ENCODE measurements around the gene STK24.
A peak's percentile ranks its signal among the peaks of the same experiment; 100 is the strongest.
"Not testable (repeated sequence)": the region's sequence is repeated elsewhere in the genome, so short reads cannot be mapped to it uniquely, and the experiment has no call there.

Gene STK24

DNA sequence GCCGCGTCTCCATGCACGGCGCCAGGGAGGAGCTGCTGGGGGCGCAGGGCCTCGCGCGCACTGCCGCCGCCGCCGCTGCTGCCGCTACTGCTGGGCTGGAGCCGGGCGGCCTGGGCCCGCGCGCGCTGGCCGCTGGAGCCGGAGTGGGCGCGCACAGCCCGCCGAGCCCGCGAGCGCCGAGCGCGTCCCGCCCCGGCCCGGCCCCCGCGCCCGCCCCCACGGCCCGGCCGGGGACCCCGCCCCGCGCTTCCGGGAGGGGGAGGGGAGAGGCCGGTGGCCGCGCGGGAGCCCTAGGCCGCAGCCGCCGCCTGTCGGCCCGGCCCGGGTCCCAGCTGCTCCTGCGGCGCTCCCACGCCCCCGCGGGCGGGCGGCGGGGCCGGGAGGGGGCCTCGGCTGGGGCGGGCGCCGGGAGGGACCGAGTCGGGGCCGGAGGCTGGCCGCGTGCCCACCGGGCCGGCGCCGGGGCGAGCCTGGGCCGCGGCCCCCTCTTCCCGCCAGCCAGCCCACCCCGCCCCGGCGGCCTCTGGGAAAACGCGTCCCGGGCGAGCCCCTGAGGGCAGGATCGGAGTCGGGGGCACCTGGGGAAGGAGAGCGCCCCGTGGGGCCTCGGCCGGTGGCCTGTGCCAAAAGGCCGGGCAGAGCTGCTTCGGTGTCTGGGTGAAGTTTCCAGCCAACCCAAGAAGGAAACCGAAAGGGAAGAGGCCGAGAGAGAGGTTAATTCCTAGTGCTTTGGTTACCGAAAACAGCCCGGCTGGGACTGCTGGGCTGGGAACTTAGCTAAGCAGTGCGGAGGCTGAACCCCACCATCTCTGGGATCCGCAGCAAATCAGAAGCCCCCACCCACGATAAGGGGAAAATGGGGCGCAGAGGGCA, at the start of gene STK24:
Gene STK24 (minus strand): TSS at position 145 of the 873 bp plus-strand sequence. CDS start 321 bp downstream, outside the sequence.
- peak; percentile 76 for DNase-seq

GRCh38 chr13:98626298-98626935, 49.5 kb upstream of the STK24 start:
- DNase-seq: no peak

GRCh38 chr13:98624589-98624988, 47.7 kb upstream of the STK24 start:
- not testable (repeated sequence) for DNase-seq

- DNase-seq: no peak
Measured at GRCh38 chr13:98622931-98623331, 46.0 kb upstream of the STK24 start.

- DNase-seq: no peak
Measured at GRCh38 chr13:98619556-98619955, 42.6 kb upstream of the STK24 start.

- DNase-seq: not testable (repeated sequence)
Measured at GRCh38 chr13:98615595-98615994, 38.7 kb upstream of the STK24 start.

DNA sequence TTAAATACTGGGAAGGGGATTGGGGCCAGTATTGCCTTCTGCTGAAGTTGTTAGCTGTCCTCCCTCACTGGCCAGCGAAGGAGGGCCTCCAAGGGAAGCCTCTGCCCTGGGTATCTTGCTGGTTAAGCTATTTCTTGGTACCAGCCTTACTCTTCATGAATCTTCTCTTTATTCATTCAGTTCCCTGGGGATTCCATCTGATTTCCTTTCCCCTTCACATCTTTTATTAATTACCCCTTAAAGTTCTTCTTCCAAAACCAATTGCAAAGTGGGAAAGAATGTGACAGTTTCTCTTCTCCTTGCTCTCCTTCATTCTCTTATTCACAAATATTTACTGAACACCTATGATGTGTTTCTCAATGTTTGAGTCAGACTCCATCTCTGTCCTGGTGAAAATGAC, 36.7 kb upstream of the STK24 start:
- no peak for DNase-seq

GRCh38 chr13:98609756-98610155, 32.8 kb upstream of the STK24 start:
- no peak for DNase-seq

DNA sequence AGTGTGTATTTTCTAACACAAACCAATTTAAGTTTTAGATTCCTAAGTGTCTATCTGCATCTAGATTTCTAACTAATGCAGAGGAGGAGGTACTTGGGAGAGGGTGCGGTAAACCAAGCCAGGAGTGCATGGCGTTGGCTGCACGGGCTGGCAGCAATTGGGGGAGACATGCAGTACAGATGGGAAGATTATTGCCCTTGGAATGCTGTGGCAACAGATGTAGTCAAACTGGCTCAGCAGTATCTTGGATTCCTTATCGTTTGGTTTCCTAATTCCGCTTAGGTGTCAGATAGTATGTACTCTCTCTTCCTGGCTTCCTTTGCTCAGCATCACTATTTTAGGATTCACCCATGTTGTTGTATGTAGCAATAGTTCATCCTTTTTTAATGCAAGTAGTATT, 29.4 kb upstream of the STK24 start:
- no peak for DNase-seq

- DNase-seq: no peak
Measured at GRCh38 chr13:98599502-98600328, 22.8 kb upstream of the STK24 start.

DNA sequence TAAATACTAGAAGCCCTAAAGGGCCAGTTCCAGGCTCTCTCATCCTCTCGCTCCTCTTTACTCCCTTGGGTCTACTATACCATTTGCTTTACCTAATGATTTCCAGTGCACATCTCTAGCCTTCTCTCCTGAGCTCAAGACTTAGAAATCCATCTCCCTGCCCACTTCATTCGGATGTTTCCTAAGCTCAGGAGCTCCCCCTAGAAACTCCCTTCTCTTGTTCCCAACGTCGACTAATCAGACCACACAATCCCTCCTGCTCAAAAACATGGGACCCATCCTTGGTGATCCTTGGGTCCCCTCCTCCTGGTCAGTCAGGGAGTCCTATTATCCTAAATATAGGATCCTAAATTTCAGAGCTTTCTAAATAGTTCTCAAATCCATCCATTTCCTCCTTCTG, 21.1 kb upstream of the STK24 start:
- no peak for DNase-seq

GRCh38 chr13:98595134-98595533, 18.2 kb upstream of the STK24 start:
- no peak for DNase-seq

DNA sequence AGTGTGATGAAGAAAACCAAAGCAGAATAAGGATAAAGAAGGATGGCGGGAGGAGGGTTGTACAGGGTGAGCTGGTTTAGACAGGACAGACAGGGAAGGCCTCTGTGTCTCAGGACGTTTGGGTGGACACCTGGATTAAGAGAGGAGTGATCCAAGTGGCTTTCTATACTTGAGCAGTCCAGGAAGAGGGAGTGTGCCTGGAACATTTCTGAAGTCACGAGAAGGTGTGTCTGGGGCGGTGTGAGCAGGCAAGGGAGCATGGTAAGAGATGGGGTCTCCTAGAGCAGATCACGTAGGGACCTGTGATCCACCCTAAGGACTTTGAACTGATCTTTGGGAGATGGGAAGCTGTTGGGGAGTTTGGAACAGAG, 15.4 kb upstream of the STK24 start:
- DNase-seq: no peak

GRCh38 chr13:98591721-98592361, 14.9 kb upstream of the STK24 start:
- no peak for DNase-seq

- not testable (repeated sequence) for DNase-seq
Measured at GRCh38 chr13:98590471-98590870, 13.6 kb upstream of the STK24 start.

GRCh38 chr13:98589516-98589915, 12.6 kb upstream of the STK24 start:
- DNase-seq: not testable (repeated sequence)

DNA sequence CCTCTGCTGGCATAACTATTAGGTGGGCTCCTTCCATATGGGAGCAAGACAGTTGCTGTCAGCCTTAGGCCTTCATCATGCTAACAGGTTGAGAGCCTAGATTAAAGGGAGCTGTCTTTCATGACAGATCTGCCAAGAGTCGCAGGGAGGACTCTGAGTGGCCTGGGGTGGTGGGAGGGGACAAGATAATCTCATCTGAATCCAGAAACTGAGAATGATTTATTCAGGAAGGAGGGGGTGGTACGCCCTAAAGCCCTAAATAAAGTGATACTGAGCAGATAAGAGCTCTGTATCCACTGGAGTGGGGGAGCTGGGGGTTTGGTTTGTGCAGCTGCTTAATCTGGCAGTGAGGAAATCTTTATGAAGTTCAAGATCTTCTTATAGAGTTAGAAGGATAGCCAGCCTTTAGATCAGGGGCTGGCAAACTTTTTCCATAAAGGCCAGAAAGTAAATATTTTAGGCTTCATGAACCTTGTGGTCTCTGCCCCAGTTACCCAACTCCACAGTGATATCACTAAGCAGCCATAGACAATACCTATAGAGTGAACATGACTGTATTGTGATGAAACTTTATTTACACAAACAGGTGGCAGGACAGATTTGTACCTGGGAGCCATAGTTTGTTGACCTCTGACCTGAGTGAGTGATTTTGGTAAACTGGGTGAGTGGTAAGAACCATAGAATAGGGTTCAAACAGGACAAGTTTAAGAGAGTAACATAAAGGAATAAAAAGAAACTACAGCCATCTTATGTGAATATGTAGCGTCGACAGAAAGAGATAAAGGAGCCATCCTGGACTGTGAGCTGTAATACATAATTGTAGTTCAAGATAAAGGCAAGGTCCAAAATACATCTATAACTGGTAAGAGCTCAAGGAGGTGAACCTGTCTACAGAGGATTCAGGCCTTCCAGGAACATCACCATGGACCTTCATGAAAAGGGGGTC, 9.8 kb upstream of the STK24 start:
- no peak for DNase-seq

DNA sequence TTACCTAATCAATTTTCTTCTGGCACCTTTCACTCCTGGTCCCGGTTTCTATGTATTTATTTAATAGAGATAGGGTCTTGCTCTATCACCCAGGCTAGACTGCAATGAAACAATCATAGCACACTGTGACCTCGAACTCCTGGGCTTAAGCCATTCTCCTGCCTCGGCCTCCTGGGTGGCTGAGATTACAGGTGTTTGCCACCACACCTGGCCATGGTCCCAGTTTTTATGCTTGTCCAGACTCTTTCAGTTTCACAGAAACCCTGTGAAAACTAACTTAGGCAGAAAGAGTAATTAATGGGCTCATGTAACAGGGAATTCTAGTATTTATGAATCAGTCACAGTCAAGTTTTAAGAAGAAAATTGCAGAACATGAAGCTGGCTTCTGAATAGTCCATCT, 9.0 kb upstream of the STK24 start:
- no peak for DNase-seq

- DNase-seq: no peak
Measured at GRCh38 chr13:98585398-98585754, 8.5 kb upstream of the STK24 start.

DNA sequence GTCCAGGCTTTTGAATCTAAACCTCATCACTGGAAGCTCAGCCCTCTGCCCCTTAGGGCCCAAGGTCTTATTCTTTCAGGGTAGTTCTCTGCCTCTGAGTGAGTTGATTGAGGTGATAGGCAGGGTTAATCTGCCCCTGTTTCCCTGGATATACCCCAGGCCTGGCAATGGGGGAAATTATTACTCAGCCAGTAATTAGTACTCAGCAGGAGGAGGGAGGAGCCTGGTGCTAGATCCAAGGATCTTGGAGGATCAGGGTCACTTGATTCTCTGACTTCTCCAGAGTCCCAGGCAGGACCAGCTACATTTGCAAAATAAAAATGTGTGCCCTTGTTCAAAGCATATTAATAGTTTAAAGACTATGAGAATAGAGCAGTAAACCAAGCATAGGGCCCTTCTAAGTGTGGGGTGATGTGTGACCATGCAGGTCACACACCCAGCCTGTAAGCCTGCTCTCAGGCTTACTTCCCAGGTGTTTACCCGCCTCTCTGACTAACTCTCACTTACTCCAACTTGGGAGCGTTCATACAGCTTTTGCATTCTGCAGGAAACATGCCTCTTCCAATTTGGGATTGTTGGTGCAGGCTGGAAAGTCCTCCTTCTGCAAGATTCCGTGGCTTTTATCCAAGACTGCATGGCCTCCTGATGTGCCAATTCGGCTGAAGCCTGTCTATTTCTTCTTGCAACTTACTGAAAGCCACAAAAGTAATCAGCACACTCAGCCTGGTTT, 7.9 kb upstream of the STK24 start:
- no peak for DNase-seq

GRCh38 chr13:98582947-98583346, 6.0 kb upstream of the STK24 start:
- no peak for DNase-seq
